ENCODE data around the gene RFC3.

DNA sequence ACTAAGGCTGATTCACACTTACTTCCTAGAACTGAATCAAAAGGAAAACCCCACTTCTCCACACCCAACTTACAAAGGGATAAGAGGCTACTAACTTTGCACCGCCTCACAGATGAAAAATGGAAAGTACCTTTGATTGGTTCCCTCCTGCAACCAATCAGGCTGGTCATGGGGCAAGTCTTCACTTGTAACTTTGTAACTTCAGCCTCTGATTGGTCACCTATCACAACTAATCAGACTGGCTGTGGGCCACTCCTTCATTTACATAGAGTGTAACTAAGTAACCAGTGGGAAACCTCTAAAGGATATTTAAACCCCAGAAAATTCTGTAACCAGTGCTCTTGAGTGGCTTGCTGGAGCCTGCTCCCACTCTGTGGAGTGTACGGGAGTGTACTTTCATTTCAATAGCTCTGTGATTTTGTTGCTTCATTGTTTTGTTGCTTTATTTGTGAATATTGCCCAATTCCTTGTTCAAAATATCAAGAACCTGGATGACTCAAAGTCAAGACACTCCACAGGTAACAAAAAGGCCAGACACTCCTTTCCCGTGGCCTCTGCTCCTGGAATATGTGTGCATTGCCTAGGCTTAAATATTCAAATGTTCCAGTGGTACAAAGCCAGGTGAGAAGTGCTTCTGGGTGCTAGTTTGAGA lies 50.5 kb downstream of the RFC3 start:
- TF ChIP-seq, protein P1, sequence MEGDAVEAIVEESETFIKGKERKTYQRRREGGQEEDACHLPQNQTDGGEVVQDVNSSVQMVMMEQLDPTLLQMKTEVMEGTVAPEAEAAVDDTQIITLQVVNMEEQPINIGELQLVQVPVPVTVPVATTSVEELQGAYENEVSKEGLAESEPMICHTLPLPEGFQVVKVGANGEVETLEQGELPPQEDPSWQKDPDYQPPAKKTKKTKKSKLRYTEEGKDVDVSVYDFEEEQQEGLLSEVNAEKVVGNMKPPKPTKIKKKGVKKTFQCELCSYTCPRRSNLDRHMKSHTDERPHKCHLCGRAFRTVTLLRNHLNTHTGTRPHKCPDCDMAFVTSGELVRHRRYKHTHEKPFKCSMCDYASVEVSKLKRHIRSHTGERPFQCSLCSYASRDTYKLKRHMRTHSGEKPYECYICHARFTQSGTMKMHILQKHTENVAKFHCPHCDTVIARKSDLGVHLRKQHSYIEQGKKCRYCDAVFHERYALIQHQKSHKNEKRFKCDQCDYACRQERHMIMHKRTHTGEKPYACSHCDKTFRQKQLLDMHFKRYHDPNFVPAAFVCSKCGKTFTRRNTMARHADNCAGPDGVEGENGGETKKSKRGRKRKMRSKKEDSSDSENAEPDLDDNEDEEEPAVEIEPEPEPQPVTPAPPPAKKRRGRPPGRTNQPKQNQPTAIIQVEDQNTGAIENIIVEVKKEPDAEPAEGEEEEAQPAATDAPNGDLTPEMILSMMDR (conservative IDR thresholded peaks at IDR 0.05; ENCODE audit: low read depth, low read length): no peak
- TF ChIP-seq EZH2 (IDR thresholded peaks at IDR 0.05; ENCODE audit: borderline replicate concordance, low read depth, low read length, poor library complexity, severe bottlenecking): no peak

Measured in A673 (cell line).